HCT116 (cell line): ENCODE results near the gene ABTB2. TPM values are rescaled to one million over a fixed set of nuclear protein-coding genes. Genes with fewer than 3 reads are reported as not detected.

Source experiments
- ATAC-seq: fragments of 200-7000 bp; cut with Tn5 transposase; 2 replicates; pipeline ENCODE4 v1.9.1; 2020; ENCODE audit warnings: mild to moderate bottlenecking, moderate library complexity
- BruUV-seq: library from RNA; stranded (reverse); fragments of 400-500 nt; replicated peaks from 2 replicates; lab custom pipeline; 2021; lab: Mats Ljungman, UMichigan
- CTCF ChIA-PET: fragments of 300-600 bp; sonication (Branson Sonifier 250); formaldehyde crosslinking; loops from one replicate; lab custom pipeline; 2021; ENCODE audit warnings: antibody characterized with exemption; lab: Charles Lee
- POLR2A ChIA-PET: fragments of 300-600, 350-600 bp; sonication (Branson Sonifier 250); formaldehyde crosslinking; loops from one replicate; lab custom pipeline; 2021; ENCODE audit warnings: antibody characterized with exemption; lab: Charles Lee
- RAD21 ChIA-PET, 2 experiments: fragments of 300-600 bp; sonication (Branson Sonifier 250); formaldehyde crosslinking; loops; one replicate each; lab custom pipeline; 2023; ENCODE audit warnings: low total read pairs in 2 of 2; ENCODE audit not compliant: uncharacterized antibody in 2 of 2, unreplicated experiment in 2 of 2, low non-redundant PET in 1 of 2; lab: Charles Lee
- DNase-seq: peaks from one replicate; pipeline ENCODE4 v3.0.0-alpha.2; 2010; ENCODE audit warnings: low read depth, low spot score
- H2AFZ ChIP-seq: fragments of 200-600 bp; shearing (Covaris generic), sonication (generic); 2 replicates; pipeline ENCODE4 v1.6.1; 2017; ENCODE audit warnings: low read depth, mixed run types, mixed read lengths, antibody characterized with exemption, low read length; ENCODE audit not compliant: poor library complexity, severe bottlenecking
- H3K27ac ChIP-seq: 2 replicates; pipeline ENCODE4 v1.5.1; 2012; ENCODE audit warnings: low read depth, low read length
- H3K27me3 ChIP-seq: fragments of 200-600 bp; sonication (generic); 2 replicates; pipeline ENCODE4 v1.6.1; 2016; ENCODE audit warnings: mixed run types, low read length, mixed read lengths; ENCODE audit not compliant: insufficient read depth
- H3K36me3 ChIP-seq, 2 experiments: fragments of 200-500 bp in 1 of 2; fragments of 200-600 bp in 1 of 2; sonication (Bioruptor generic) in 1 of 2; sonication (generic) in 1 of 2; 2 replicates each; pipeline versions ENCODE4 v1.5.1 to v1.6.1; 2014 to 2016; ENCODE audit warnings: low read length in 2 of 2, inconsistent platforms in 1 of 2, mixed read lengths in 1 of 2, mixed run types in 1 of 2; ENCODE audit not compliant: insufficient read depth in 2 of 2, control insufficient read depth in 1 of 2
- H3K4me1 ChIP-seq, 2 experiments: fragments of 200-600 bp in 1 of 2; sonication (generic) in 1 of 2; 2 replicates each; pipeline versions ENCODE4 v1.5.1 to v1.6.1; 2012 to 2017; ENCODE audit warnings: low read length in 2 of 2, inconsistent platforms in 1 of 2, mild to moderate bottlenecking in 1 of 2, mixed read lengths in 1 of 2, mixed run types in 1 of 2, moderate library complexity in 1 of 2; ENCODE audit not compliant: insufficient read depth in 2 of 2, control insufficient read depth in 1 of 2
- H3K4me2 ChIP-seq: fragments of 200-600 bp; sonication (generic); 2 replicates; pipeline ENCODE4 v1.6.1; 2017; ENCODE audit warnings: mixed run types, low read length, mixed read lengths
- H3K4me3 ChIP-seq, 2 experiments: fragments of 200-600 bp in 1 of 2; sonication (generic) in 1 of 2; replicated peaks in 1 of 2; 2 replicates each; pipeline ENCODE4 v1.5.1; 2011 to 2016; ENCODE audit warnings: low read length in 2 of 2, control low read depth in 1 of 2, low read depth in 1 of 2, mild to moderate bottlenecking in 1 of 2, mixed read lengths in 1 of 2, mixed run types in 1 of 2
- H3K79me2 ChIP-seq: fragments of 200-600 bp; sonication (generic); 2 replicates; pipeline ENCODE4 v1.6.1; 2017; ENCODE audit warnings: mild to moderate bottlenecking, mixed run types, low read length, moderate library complexity, mixed read lengths; ENCODE audit not compliant: insufficient read depth
- H3K9ac ChIP-seq: fragments of 200-600 bp; sonication (generic); 2 replicates; pipeline ENCODE4 v1.6.1; 2016; ENCODE audit warnings: low read length, mixed read lengths
- H3K9me2 ChIP-seq: fragments of 200-600 bp; sonication (generic), shearing (Covaris generic); 2 replicates; pipeline ENCODE4 v1.6.1; 2017; ENCODE audit warnings: mixed run types, mild to moderate bottlenecking, moderate library complexity; ENCODE audit not compliant: insufficient read depth
- H3K9me3 ChIP-seq, 2 experiments: fragments of 200-500 bp in 1 of 2; fragments of 200-600 bp in 1 of 2; sonication (Bioruptor generic) in 1 of 2; sonication (generic) in 1 of 2; 2 replicates each; pipeline ENCODE4 v1.6.1; 2014 to 2017; ENCODE audit warnings: low read length in 2 of 2, mixed read lengths in 2 of 2, inconsistent platforms in 1 of 2, low read depth in 1 of 2, mild to moderate bottlenecking in 1 of 2, mixed run types in 1 of 2, moderate library complexity in 1 of 2; ENCODE audit not compliant: control insufficient read depth in 1 of 2, insufficient read depth in 1 of 2
- H4K20me1 ChIP-seq: fragments of 200-600 bp; sonication (generic), shearing (Covaris generic); 2 replicates; pipeline ENCODE4 v1.6.1; 2017; ENCODE audit warnings: mixed run types, mild to moderate bottlenecking, moderate library complexity; ENCODE audit not compliant: insufficient read depth
- CBX3 ChIP-seq: IDR thresholded peaks from 2 replicates; pipeline ENCODE4 v1.6.1; 2012; ENCODE audit warnings: low read depth
- CEBPB ChIP-seq: IDR thresholded peaks from 2 replicates; pipeline ENCODE4 v1.6.1; 2012; ENCODE audit warnings: low read depth
- EGR1 ChIP-seq: IDR thresholded peaks from 2 replicates; pipeline ENCODE4 v1.6.1; 2012; ENCODE audit warnings: low read depth
- EZH2 ChIP-seq: fragments of 200-600 bp; sonication (generic); IDR thresholded peaks from 2 replicates; pipeline ENCODE4 v1.6.1; 2017; ENCODE audit warnings: antibody characterized with exemption, mixed run types
- EZH2phosphoT487 ChIP-seq: fragments of 200-600 bp; IDR thresholded peaks from 2 replicates; pipeline ENCODE4 v1.6.1; 2018; ENCODE audit warnings: antibody characterized with exemption, borderline replicate concordance
- FOSL1 ChIP-seq: IDR thresholded peaks from 2 replicates; pipeline ENCODE4 v1.6.1; 2012; ENCODE audit warnings: low read depth
- POLR2A ChIP-seq: IDR thresholded peaks from 2 replicates; pipeline ENCODE4 v1.7.0; 2011; ENCODE audit warnings: borderline replicate concordance; ENCODE audit not compliant: insufficient read depth, insufficient read length; ENCODE audit errors: extremely low read depth
- POLR2AphosphoS5 ChIP-seq: IDR thresholded peaks from 2 replicates; pipeline ENCODE4 v1.6.1; 2011; ENCODE audit warnings: mild to moderate bottlenecking, low read depth, low read length, moderate library complexity
- RAD21 ChIP-seq: IDR thresholded peaks from 2 replicates; pipeline ENCODE4 v1.6.1; 2012; ENCODE audit warnings: low read depth, mild to moderate bottlenecking
- SIN3A ChIP-seq: IDR thresholded peaks from 2 replicates; pipeline ENCODE4 v1.6.1; 2012; ENCODE audit warnings: low read depth
- SP1 ChIP-seq: IDR thresholded peaks from 2 replicates; pipeline ENCODE4 v1.6.1; 2012; ENCODE audit warnings: low read depth
- SRF ChIP-seq: IDR thresholded peaks from 2 replicates; pipeline ENCODE4 v1.6.1; 2012; ENCODE audit warnings: low read depth
- TCF7L2 ChIP-seq: IDR thresholded peaks from 2 replicates; pipeline ENCODE4 v1.7.0; 2011; ENCODE audit warnings: borderline replicate concordance, inconsistent platforms; ENCODE audit not compliant: insufficient read depth, insufficient read length; ENCODE audit errors: extremely low read depth
- YY1 ChIP-seq: IDR thresholded peaks from 2 replicates; pipeline ENCODE4 v1.6.1; 2011; ENCODE audit warnings: low read length, low read depth, moderate library complexity, mild to moderate bottlenecking; ENCODE audit not compliant: insufficient replicate concordance; ENCODE audit errors: extremely low read depth
- ZNF274 ChIP-seq: fragments of 200-500 bp; sonication (Bioruptor generic); IDR thresholded peaks from 2 replicates; pipeline ENCODE4 v1.6.1; 2014; ENCODE audit warnings: mild to moderate bottlenecking, low read depth, low read length, inconsistent platforms
- intact Hi-C: fragments of 100-400 bp; cut with micrococcal nuclease; formaldehyde crosslinking; loops from 2 replicates; pipeline ENCODE4 v1.10.0; 2022
- total RNA-seq: library from RNA; stranded (reverse); gene quantifications from one replicate; pipeline ENCODE4 v1.2.1, GENCODE V29; 2021; ENCODE audit not compliant: unreplicated experiment
- TF ChIP-seq, protein P1 (sequence below): IDR thresholded peaks from 2 replicates; pipeline ENCODE4 v1.6.1; 2012; ENCODE audit warnings: low read depth
- TF ChIP-seq, protein P2 (sequence below), 3 experiments: fragments of 200-600 bp in 1 of 3; sonication (generic) in 1 of 3; IDR thresholded peaks in 2 of 3; conservative IDR thresholded peaks in 1 of 3; 2 replicates each; pipeline ENCODE4 v1.5.1; 2012 to 2017; ENCODE audit warnings: low read depth in 2 of 3, low read length in 2 of 3, antibody characterized with exemption in 1 of 3, borderline replicate concordance in 1 of 3, control low read depth in 1 of 3, mild to moderate bottlenecking in 1 of 3, mixed read lengths in 1 of 3, mixed run types in 1 of 3, moderate library complexity in 1 of 3; ENCODE audit not compliant: insufficient read depth in 1 of 3

The ABTB2 gene
- total RNA-seq, 1 experiment from 2014 or later = 6.8 TPM

DNA sequence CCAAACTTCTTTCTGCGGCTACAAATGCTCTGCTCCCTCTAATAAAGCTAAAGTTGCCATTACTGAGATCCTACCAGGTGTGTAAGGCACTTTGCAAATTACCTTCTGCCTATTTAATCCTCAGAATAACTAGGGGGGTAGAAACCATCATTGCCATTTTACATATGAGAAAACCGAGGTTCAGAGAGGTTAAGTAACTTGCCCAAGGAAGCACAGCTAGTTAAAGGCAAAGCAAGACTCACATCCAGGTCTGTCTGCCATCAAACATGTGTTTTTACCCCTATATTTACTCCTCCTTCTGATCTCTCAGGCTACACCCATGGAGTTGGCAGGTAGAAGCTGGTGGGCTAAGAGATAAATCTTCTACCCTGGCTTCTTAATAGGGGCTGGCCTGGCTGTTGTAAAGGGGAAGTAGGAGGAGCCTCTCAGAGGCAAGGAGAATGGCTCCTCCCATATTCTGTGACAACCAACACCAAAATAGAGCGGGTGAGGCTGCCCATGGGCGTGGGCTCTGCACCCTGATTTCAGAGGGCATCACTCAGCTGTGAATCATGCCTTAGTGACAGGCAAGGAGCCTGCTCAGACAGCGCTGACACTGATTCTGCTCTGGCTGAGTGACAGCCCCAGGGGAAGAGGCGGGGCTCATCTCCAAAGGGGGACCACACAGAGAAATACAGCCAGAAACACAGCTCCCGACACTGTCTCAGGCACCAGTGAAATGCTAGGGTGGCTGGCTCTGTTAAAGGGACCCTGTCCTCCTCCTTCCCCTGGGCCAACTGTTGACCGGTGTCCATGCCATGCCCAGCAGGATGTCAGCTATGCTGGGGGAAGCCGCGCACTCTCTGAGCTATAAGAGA lies 106.8 kb downstream of the ABTB2 start (continued):
- TF ChIP-seq, protein P1, sequence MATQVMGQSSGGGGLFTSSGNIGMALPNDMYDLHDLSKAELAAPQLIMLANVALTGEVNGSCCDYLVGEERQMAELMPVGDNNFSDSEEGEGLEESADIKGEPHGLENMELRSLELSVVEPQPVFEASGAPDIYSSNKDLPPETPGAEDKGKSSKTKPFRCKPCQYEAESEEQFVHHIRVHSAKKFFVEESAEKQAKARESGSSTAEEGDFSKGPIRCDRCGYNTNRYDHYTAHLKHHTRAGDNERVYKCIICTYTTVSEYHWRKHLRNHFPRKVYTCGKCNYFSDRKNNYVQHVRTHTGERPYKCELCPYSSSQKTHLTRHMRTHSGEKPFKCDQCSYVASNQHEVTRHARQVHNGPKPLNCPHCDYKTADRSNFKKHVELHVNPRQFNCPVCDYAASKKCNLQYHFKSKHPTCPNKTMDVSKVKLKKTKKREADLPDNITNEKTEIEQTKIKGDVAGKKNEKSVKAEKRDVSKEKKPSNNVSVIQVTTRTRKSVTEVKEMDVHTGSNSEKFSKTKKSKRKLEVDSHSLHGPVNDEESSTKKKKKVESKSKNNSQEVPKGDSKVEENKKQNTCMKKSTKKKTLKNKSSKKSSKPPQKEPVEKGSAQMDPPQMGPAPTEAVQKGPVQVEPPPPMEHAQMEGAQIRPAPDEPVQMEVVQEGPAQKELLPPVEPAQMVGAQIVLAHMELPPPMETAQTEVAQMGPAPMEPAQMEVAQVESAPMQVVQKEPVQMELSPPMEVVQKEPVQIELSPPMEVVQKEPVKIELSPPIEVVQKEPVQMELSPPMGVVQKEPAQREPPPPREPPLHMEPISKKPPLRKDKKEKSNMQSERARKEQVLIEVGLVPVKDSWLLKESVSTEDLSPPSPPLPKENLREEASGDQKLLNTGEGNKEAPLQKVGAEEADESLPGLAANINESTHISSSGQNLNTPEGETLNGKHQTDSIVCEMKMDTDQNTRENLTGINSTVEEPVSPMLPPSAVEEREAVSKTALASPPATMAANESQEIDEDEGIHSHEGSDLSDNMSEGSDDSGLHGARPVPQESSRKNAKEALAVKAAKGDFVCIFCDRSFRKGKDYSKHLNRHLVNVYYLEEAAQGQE = no peak
- TF ChIP-seq CBX3 = 0 out of 2 replicates have a peak, but pooled peaks have one; percentile 24
- TF ChIP-seq POLR2AphosphoS5 = 0 out of 2 replicates have a peak, but pooled peaks have one; percentile 31
- TF ChIP-seq EGR1 = no peak
- TF ChIP-seq SP1 = peak; percentile 55
- peak; percentile 22 for TF ChIP-seq YY1
- no peak for TF ChIP-seq EZH2
- peak; percentile 95 for TF ChIP-seq SIN3A
- TF ChIP-seq FOSL1 = peak; percentile 53; the same call in 1 of the 2 replicates

DNA sequence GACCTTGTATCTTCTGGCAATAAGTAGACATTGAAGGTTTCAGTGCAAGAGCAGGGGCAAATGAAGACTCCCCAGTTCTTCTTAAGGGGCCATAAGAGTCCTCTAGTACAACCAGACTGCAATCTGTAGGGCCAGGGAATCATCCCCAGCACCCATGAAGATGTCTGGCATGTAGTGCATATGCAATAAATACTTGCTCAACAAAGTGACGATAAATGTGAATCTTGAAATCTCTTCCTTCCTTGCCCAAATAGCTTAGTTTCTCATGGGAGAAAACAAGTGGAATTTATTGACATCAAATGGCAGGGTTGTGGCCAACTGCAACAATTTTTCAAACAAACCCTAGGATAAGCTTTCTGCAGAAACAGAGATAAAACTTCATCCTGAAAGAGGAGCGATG lies 107.6 kb downstream of the ABTB2 start:
- H3K9ac ChIP-seq = no peak overlapping the region
- H3K4me2 ChIP-seq = 0 out of 2 replicates have a peak overlapping the region, but pooled peaks have one; percentile 43
- peaks cover 3% of the 10 kb centered on the region; the same call in 1 of the 2 replicates for H4K20me1 ChIP-seq
- H2AFZ ChIP-seq = no peak overlapping the region
- H3K4me1 ChIP-seq = peaks cover 28 to 59% of the 10 kb centered on the region in 2 experiments
- no peaks in the 10 kb centered on the region for H3K79me2 ChIP-seq
- intact Hi-C loops = no loop called here
- H3K9me2 ChIP-seq = no peaks in the 10 kb centered on the region
- POLR2A ChIA-PET = interaction anchor here (2.5 kb wide), 1 partner anchor 13 kb away, joined by 15 read pairs; no protein-coding TSS in a partner anchor
- no peak for DNase-seq
- H3K36me3 ChIP-seq = no peaks in the 10 kb centered on the region
- H3K27ac ChIP-seq = no peak overlapping the region
- no peak for ATAC-seq
- no TSS peak for BruUV-seq
- CTCF ChIA-PET = interaction anchor here (1.2 to 1.8 kb wide), 3 partner anchors 10 to 76 kb away, joined by 3 to 7 read pairs (median 3); no protein-coding TSS in a partner anchor
- H3K9me3 ChIP-seq = no peaks in the 10 kb centered on the region
- RAD21 ChIA-PET = interaction anchor here in 1 of 2 experiments (1.3 kb wide), 1 partner anchor 108 kb away, joined by 3 read pairs; the partner anchor contains the start of gene ABTB2
- H3K4me3 ChIP-seq = no peak overlapping the region
- no peaks in the 10 kb centered on the region for H3K27me3 ChIP-seq
- TF ChIP-seq SIN3A (no peak), EGR1 (no peak), POLR2A (no peak), FOSL1 (no peak), TCF7L2 (no peak), EZH2 (no peak), CBX3 (no peak), ZNF274 (no peak), POLR2AphosphoS5 (no peak), RAD21 (no peak), SRF (no peak), EZH2phosphoT487 (no peak), CEBPB (no peak)
- TF ChIP-seq, protein P2, sequence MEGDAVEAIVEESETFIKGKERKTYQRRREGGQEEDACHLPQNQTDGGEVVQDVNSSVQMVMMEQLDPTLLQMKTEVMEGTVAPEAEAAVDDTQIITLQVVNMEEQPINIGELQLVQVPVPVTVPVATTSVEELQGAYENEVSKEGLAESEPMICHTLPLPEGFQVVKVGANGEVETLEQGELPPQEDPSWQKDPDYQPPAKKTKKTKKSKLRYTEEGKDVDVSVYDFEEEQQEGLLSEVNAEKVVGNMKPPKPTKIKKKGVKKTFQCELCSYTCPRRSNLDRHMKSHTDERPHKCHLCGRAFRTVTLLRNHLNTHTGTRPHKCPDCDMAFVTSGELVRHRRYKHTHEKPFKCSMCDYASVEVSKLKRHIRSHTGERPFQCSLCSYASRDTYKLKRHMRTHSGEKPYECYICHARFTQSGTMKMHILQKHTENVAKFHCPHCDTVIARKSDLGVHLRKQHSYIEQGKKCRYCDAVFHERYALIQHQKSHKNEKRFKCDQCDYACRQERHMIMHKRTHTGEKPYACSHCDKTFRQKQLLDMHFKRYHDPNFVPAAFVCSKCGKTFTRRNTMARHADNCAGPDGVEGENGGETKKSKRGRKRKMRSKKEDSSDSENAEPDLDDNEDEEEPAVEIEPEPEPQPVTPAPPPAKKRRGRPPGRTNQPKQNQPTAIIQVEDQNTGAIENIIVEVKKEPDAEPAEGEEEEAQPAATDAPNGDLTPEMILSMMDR (IDR thresholded peaks at IDR 0.05 in 2 of 3, conservative IDR thresholded peaks at IDR 0.05 in 1 of 3; ENCODE audit: borderline replicate concordance in 1 of 3, insufficient read depth in 1 of 3, low read depth in 2 of 3, low read length in 2 of 3) = no peak
